CD1c-positive myeloid dendritic cell (primary cell): ENCODE measurements around the gene PTGES.
A peak's percentile ranks its signal among the peaks of the same experiment; 100 is the strongest.

Experiments used
- DNase-seq: peaks from one replicate; pipeline ENCODE4 v3.0.0-alpha.2; 2016; ENCODE audit errors: extremely low spot score

The PTGES gene

DNA sequence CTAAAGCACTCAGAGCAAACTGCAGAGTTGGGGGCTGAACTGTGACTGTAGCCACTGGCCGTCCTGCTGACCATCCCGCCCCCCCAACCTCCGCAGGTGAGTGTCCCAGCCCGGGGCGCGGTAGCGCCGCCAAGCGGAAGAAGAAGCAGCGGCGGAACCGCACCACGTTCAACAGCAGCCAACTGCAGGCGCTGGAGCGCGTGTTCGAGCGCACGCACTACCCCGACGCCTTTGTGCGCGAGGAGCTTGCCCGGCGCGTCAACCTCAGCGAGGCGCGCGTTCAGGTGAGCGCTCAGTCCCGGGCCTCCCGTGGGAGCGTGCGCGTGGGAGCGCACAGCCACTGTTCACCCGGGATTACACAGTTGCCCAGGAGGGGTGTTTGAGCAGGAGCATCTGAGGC lies 33.7 kb downstream of the PTGES start:
- DNase-seq = no peak

DNA sequence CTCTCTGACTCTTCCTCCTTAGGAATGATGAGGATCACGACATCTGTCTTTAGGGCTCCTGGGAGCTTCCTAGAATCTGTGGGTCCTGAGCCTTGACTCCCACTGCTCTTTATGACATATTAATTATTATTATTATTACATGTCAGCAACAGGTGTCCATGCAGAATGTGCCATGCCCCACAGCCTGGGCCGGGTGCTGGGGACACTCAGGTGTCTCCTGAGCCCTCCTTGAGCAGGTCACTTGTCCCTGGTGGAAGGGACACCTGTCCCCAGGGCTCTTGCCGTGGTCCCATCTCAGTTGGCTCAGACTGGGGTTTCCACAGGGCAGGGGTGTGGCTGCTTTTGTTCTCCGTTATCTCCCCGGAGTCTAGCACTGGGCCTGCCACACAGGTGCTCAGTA lies 34.2 kb downstream of the PTGES start:
- no peak for DNase-seq

GRCh38 chr9:129717991-129718390 lies 34.9 kb downstream of the PTGES start:
- no peak for DNase-seq

GRCh38 chr9:129716091-129716490 lies 36.8 kb downstream of the PTGES start:
- DNase-seq = no peak

GRCh38 chr9:129714511-129715061 lies 38.3 kb downstream of the PTGES start:
- DNase-seq = peak; percentile 85

DNA sequence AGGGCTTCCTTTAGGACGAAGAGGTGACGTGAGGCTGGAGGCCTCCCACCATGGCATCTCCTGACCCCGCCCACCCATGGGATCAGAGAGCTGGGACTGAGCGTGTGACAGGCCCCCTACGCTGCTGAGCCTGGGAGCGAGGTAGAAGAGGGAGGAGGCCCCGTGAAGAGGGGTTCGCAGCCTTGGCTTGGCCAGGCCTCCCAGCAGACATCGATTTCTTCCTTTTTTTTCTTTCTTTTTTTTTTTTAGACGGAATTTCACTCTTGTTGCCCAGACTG lies 39.5 kb downstream of the PTGES start:
- DNase-seq = peak; percentile 7

- DNase-seq = peak; percentile 69
These were observed 40.0 kb downstream of the PTGES start for GRCh38 chr9:129712634-129713401.

DNA sequence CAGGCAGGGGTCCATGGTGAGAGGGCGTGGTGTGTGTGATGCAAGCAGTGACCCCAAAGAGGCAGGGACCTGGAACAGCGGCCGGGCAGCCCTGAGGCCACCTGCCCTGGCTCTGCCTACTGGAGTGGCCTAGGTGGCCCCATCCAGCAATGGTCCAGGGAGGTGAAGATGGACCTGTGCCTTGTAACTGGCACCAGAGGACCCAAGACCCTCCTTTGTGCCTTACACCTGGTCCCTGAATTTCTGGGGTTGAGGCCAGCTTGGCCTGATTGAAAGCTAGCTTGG lies 42.7 kb downstream of the PTGES start:
- DNase-seq = no peak

- DNase-seq = no peak
These were observed 43.2 kb downstream of the PTGES start for GRCh38 chr9:129709438-129710168.

DNA sequence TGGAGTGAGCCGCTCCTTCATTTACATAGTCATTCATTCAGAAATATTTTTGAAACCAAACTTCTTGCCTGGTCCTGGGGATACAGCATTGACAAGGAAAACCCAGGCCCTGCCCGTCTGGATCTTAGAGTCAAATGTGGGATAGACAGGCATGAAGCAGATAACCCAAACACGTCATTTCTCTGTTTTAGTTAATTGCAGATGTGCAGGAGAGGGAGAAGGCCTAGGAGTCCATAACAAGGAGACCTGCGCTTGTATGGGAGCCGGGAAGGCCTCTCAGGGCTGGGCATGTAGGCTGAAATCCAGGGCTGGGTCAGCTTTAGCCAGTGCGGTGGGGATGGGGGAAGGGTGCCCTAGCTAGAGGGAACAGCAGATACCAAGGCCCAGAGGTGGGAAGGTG lies 44.0 kb downstream of the PTGES start:
- DNase-seq = no peak

DNA sequence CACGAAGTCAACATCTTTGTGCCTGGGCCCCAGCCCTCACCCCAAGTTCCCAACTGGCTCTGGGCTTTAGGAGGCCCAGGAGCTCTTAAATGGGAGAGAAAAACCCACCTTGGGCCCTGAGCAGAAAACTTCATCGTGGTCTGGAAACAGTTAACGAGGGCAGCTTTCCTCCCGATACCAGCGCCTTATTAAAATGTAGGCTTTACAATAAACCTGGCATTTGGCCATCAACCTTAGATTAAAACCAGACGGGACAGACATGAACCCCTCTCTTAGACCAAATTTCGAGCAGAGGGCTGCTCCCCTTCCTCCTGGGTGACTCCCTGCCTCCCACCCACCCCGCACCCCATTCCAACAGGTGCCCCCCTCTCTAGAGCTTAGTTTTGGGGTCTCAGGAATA lies 48.0 kb downstream of the PTGES start:
- no peak for DNase-seq

DNA sequence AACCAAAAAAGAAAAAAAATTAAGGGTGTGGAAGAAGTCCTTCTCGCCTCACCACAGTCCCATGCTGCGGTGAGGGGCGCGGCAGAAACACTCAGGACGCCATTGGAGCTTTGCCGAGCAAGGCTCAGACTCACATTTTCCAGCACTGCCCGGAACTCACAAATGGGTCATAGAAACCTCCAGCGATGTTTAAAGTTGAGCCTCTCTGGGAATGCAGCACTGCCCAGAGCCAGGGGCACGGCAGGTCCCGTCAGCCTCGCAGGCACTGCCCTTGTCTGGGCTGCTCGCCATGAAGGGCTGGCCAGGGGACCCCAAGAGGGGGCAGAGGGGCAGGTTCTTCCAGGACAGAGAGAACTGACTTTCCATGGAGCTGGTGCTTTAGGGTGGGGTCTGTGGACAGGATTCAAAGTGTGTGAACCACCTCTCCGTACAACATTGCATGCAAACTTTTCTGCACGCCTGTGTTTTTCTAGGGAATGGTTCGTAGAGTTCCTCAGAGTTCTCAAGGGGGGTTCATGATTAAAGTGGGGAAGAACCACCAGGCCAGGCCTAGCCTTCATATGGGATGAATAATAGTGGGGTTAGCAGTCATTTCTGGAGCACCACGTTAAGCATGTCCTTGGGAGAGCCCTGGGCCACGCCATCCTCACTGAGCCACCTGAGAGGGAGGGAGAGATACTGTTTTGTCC lies 49.0 kb downstream of the PTGES start:
- no peak for DNase-seq

DNA sequence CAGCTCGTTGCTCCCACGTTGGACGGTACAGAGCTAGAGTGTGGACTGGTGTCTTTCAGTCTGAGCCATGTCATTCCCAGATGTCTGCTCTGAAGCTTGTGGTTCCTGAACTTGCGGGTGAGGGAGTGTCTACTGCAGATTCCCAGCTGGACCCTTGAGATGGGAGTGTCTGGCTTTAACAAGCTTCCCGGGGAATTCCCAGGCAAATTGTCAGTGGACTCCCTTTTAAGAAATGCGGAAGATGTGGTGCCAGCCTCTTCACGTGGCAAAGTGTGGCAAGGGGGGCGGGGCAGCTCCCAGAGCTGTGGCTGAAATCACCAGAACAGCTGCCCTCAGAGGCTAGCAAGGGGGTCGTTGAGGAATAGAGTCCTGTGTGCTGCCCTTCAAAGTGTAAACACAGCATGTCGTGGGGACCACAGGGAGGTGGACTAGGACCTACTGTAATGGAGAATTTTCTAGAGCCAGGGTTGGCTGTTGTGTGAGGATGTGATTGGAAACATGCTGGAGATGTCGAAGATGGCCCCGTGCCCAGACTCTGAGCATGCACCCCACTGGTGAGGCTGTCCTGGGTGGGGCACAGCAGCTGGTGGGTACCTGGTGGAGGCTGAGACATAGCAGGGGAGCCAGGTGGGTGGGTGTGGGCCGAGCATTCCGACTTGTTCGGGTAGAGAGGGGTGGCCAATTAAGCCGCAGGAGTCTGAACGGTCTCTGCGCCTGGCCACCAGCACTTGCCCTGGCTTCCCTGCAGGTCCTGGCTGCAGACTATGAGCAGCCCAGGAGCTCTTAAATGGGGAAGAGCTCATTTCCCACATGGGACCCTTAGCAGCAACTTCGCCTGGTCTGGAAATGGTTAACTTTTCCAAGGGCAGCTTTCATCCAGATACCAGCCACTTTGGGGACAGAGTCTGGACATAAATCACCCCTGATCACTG lies 50.0 kb downstream of the PTGES start:
- DNase-seq = peak; percentile 13

GRCh38 chr9:129701549-129701948 lies 51.3 kb downstream of the PTGES start:
- DNase-seq = no peak

GRCh38 chr9:129701054-129701453 lies 51.8 kb downstream of the PTGES start:
- DNase-seq = no peak

- peak; percentile 19 for DNase-seq
These were observed 54.5 kb downstream of the PTGES start for GRCh38 chr9:129698254-129698757.

- no peak for DNase-seq
These were observed 55.1 kb downstream of the PTGES start for GRCh38 chr9:129697656-129698253.

GRCh38 chr9:129696944-129697655 lies 55.7 kb downstream of the PTGES start:
- DNase-seq = no peak

DNA sequence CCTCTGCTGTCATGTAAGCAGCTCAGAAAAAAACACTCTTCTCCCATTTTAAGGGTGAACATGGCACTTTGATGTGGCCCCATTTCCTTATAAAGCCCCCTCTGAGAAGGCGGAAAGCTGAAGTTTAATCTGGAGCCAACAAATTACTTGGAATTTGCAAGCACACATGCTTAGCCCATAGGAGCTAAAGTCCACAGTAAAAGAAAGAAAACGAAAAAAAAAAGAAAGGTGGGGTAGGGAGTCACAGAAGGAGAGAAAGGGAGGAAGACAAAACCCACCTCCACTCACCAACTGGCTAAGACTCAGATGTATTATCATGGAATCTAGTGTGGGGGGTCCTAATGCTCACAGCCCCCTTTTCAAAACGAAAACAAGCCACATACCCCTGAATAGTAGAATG lies 57.0 kb downstream of the PTGES start:
- DNase-seq = no peak

DNA sequence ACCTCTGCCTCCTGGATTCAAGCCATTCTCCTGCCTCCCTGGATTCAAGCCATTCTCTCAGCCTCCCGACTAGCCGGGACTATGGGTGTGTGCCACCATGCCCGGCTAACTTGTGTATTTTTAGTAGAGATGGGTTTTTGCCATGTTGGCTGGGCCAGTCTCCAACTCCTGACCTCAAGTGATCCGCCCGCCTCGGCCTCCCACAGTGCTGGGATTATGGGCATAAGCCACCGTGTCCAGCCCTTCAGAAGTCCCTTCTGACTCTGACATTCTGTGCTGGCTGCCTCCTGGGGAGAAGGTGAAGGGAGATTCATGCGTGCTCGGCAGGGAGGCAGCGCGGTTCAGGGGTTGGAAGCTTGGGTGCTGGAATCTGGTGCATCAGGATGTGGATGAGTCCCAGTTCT lies 58.6 kb downstream of the PTGES start:
- no peak for DNase-seq

DNA sequence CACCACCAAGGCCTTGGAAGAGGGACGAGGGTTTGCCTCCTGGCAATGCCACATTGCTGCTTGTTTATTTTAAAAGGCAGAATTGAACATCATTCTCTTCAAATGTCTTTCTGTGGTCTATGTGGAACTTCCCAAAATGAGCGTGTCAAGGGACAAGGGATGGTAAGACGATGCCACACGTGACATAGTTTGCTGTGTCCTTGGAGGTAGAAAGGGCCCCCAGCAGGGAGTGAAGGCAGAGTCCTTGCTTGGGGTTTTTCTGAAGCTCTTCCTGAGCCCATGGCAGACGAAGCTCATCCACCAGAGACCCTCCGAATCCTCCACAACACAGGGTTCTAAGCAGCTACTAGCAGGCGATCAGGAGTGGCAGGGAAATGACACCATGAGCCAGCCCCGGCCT lies 59.1 kb downstream of the PTGES start:
- no peak for DNase-seq
